Epithelial cell of esophagus (primary cell): ENCODE measurements around the gene KRT16.
"Not testable (repeated sequence)": the region's sequence is repeated elsewhere in the genome, so short reads cannot be mapped to it uniquely, and the experiment has no call there.

Experiments used
- DNase-seq: peaks from one replicate; pipeline ENCODE4 v3.0.0; 2010; ENCODE audit warnings: low read depth
- H3K4me3 ChIP-seq: 2 replicates; pipeline ENCODE4 v1.5.1; 2011; ENCODE audit warnings: mild to moderate bottlenecking, low read length, control low read depth
- TF ChIP-seq, protein P1 (sequence below): IDR thresholded peaks from 2 replicates; pipeline ENCODE4 v1.5.1; 2011; ENCODE audit warnings: low read depth, mild to moderate bottlenecking, low read length, control low read depth, inconsistent platforms; ENCODE audit not compliant: insufficient read depth; ENCODE audit errors: missing control alignments

The KRT16 gene

DNA sequence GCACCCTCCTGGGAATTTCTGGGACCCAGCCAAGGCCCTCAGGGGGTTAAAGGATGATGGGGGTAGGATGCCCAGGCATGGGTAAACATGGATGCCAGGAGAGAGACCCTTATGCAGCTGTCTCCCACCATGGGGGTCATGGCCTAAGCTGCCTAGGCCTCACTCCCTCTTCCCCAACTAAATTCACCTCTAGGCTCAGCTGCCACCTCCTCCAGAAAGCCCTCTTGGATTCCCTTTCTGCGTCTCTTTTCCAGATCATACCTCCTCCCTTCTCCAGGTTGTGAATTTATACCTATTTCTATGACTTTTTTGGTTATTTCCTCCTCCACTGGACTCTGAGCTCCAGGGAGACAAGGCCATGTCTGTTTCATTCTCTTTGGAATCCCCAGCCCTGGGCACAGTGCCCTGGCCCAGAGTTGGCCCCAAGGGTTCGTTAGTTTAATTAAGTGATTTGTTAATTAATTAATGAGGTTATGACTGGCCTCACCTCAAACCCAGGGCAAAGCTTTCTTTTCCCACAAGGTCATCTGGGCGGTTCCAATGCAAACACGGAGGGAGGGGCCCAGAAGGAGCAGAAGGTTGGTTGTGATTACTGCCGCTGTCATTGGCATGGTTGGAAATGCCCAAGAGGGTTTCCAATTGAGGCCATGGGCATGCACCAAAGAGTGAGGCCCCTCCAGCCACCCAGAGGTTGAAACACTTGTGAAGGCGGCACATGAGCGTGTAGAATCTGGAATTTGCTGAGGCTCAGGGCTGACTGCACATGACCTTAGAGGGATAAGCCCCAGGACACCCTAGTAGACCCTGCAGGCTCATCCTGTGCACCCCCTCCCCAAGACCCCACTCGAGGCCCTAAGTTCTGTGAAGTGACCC, 18.7 kb upstream of the KRT16 start:
- H3K4me3 ChIP-seq, result no peak overlapping the region
- DNase-seq, result no peak
- TF ChIP-seq, protein P1, sequence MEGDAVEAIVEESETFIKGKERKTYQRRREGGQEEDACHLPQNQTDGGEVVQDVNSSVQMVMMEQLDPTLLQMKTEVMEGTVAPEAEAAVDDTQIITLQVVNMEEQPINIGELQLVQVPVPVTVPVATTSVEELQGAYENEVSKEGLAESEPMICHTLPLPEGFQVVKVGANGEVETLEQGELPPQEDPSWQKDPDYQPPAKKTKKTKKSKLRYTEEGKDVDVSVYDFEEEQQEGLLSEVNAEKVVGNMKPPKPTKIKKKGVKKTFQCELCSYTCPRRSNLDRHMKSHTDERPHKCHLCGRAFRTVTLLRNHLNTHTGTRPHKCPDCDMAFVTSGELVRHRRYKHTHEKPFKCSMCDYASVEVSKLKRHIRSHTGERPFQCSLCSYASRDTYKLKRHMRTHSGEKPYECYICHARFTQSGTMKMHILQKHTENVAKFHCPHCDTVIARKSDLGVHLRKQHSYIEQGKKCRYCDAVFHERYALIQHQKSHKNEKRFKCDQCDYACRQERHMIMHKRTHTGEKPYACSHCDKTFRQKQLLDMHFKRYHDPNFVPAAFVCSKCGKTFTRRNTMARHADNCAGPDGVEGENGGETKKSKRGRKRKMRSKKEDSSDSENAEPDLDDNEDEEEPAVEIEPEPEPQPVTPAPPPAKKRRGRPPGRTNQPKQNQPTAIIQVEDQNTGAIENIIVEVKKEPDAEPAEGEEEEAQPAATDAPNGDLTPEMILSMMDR, result no peak

DNA sequence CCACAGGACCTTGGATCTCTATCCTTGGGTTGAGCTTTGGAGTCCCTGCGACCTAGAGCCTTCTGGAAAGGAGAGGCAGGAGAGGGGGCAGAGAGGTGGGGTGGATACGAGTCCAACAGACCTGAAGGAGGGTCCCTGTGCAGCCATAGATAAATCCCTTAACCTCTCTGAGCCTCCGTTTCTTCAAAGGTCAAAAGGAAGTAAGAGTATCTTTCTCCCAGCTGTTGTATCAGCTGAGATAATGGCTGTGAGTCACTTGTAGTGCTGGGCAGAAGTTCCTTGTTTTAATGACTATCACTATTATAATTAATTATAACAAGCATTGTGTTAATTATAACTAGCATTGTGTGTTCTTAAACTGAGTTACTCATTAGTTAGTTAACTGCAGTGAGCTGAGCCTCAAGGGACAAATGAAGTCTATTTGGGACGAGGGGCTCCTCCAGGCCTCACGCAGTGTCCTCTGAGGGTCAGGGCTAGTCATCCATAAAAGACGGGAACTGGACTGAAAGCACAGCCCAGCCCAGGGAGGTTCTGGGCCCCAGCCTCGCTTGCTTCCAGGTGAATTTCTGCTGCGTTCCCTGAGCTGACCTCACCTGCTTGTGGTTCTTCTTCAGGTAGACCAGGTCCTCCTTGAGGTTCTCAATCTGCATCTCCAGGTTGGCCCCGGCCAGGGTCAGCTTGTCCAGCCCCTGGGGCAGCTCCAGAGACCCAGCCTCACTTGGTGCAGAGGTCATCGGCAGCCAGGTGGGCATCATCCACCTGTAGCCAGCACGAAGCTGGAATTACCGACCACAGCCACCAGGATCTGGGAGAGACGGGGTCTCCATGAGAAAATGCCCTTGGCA, 17.5 kb upstream of the KRT16 start:
- DNase-seq, result no peak
- no peak overlapping the region for H3K4me3 ChIP-seq
- TF ChIP-seq, protein P1, result no peak

GRCh38 chr17:41629316-41629715, 16.7 kb upstream of the KRT16 start:
- TF ChIP-seq, protein P1, result no peak
- DNase-seq, result no peak
- no peak overlapping the region for H3K4me3 ChIP-seq

- DNase-seq, result peak; percentile 81
- not testable (repeated sequence) for H3K4me3 ChIP-seq
Observed at GRCh38 chr17:41628621-41629255, 16.2 kb upstream of the KRT16 start.

DNA sequence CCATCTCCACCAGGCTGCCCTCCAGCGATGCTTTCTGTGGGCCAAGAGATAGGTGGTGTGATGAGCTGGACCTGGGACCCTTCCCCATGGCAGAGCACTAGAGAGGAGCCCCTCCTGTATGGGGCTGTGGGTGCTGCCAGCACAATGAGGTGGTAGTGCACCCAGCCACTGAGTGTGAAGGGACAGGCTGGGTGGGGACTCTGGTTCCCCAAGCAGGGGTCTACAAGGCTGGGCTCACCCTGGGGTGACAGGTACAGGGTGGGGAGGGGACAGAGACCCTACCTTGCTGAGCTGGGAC, 15.5 kb upstream of the KRT16 start:
- not testable (repeated sequence) for DNase-seq, H3K4me3 ChIP-seq

- DNase-seq, result no peak
- TF ChIP-seq, protein P1, result no peak
- H3K4me3 ChIP-seq, result no peak overlapping the region
Observed at GRCh38 chr17:41627316-41628072, 14.9 kb upstream of the KRT16 start.

GRCh38 chr17:41626914-41627295, 14.3 kb upstream of the KRT16 start:
- DNase-seq, H3K4me3 ChIP-seq: not testable (repeated sequence)

DNA sequence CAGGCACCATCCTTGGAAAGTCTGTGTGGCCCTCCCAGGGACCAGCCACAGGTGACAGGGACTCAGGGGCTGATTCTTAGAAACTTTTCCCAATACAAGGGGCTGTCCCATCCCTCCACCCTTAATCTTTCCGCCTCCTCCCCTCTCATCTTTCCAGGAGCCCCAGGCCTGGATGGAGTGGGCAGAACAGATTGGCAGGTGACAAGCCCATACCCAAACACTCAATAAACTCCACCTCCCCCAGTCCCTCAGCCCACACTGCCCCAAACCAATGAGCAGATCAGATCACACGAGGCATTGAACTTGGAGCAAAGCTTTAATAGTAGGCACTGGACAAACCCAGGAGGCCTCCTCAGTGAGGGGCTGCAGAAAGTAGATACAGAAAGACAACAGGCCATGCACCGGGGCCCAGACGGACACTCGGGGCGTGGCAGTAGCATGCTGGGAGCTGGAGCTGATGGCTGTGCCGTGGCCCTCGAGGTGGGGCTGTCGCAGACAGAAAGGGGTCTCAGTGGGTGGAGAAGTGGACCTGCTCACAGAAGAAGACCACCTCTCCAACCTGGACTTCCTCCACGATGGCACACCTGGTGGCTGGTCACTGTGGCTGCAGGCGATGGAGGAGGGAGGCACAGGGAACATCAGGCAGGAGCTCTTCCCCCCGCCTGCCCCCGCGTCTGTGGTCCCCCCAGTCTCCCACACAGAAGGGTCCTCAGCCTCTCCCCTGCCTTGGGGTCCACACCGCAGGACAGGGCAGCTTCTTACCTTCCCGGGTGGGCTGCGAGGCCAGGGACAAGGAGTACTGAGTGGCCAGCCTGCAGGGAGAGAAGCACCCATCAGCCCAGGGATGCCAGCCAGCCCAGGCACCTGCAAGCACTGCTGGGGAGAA, 13.7 kb upstream of the KRT16 start:
- not testable (repeated sequence) for DNase-seq, H3K4me3 ChIP-seq
